GM23248 (cell line): Measurements from ENCODE around the gene HOXB2.

Experiments used
- EZH2 ChIP-seq: fragments of 200-600 bp; sonication (generic); IDR thresholded peaks from 2 replicates; pipeline ENCODE4 v1.6.1; 2018; ENCODE audit warnings: antibody characterized with exemption, mild to moderate bottlenecking; ENCODE audit not compliant: insufficient read depth, poor library complexity, severe bottlenecking
- EZH2phosphoT487 ChIP-seq: fragments of 200-600 bp; sonication (generic); IDR thresholded peaks from 2 replicates; pipeline ENCODE4 v1.6.1; 2018; ENCODE audit warnings: antibody characterized with exemption, moderate library complexity, mild to moderate bottlenecking, low read depth; ENCODE audit not compliant: insufficient read depth

DNA sequence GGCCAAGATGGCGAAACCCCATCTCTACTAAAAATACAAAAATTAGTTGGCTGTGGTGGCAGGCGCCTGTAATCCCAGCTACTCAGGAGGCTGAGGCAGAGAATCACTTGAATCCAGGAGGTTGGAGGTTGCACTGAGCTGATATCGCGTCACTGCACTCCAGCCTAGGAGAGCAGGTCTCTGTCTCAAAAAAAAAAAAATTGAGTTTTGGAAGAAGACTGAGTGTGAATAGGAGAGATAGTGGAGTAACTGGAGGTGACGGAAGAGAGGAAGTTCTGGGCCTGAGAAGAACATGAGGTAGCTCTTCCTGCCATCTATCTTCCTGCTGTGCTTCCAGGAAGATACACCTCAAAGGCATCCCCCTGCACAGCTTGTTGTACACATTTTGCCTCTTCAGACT, 25.5 kb downstream of the HOXB2 start:
- no peak for TF ChIP-seq EZH2
- no peak for TF ChIP-seq EZH2phosphoT487
